ENCODE results near the gene MYOZ2. TPM values are rescaled to one million over a fixed set of nuclear protein-coding genes. Genes with fewer than 3 reads are reported as not detected.
A peak's percentile ranks its signal among the peaks of the same experiment; 100 is the strongest.

The MYOZ2 gene
- total and polyA plus RNA-seq, 2 of the 13 experiments (the other 11 are each of a cell fraction or from before 2014, with no cell fraction given) = 0.03 TPM; not detected in 1

- no peak for TF ChIP-seq RFX5 (IDR thresholded peaks at IDR 0.05; ENCODE audit: low read depth, low read length)
- TF ChIP-seq BRF2 (CRISPR knock-in tag; IDR thresholded peaks at IDR 0.05) = no peak
- TF ChIP-seq GATAD2A (CRISPR knock-in tag; IDR thresholded peaks at IDR 0.05) = peak; percentile 68; the same call in 1 of the 2 replicates
- no peak; a peak in 1 of 4 replicates for TF ChIP-seq KLF16 (CRISPR knock-in tag; IDR thresholded peaks at IDR 0.05)
- TF ChIP-seq STAT5B (CRISPR knock-in tag; IDR thresholded peaks at IDR 0.05) = no peak
- TF ChIP-seq RBFOX2 (IDR thresholded peaks at IDR 0.05; ENCODE audit: low read depth, low read length) = peak; percentile 79
- TF ChIP-seq MED1 (CRISPR knock-in tag; IDR thresholded peaks at IDR 0.05) = no peak; the same call in none of the 2 replicates
- no peak for TF ChIP-seq ZNF790 (CRISPR knock-in tag; IDR thresholded peaks at IDR 0.05; ENCODE audit: borderline replicate concordance)
- TF ChIP-seq EP300 (IDR thresholded peaks at IDR 0.05; ENCODE audit: low read depth in 2 of 2, low read length in 2 of 2) = no peak
- TF ChIP-seq EP300 (CRISPR knock-in tag; IDR thresholded peaks at IDR 0.05; ENCODE audit: borderline replicate concordance) = no peak
- no peak for TF ChIP-seq KDM3A (CRISPR knock-in tag; IDR thresholded peaks at IDR 0.05; ENCODE audit: low read depth)
- TF ChIP-seq SMAD3 (CRISPR knock-in tag; IDR thresholded peaks at IDR 0.05) = no peak
- no peak for TF ChIP-seq FOSL1 (CRISPR knock-in tag; IDR thresholded peaks at IDR 0.05; ENCODE audit: borderline replicate concordance)
- 0 out of 2 replicates have a peak, but pooled peaks have one; percentile 68 for TF ChIP-seq ZNF589 (CRISPR knock-in tag; conservative IDR thresholded peaks at IDR 0.05)
- no peak for TF ChIP-seq SRSF9 (IDR thresholded peaks at IDR 0.05; ENCODE audit: borderline replicate concordance, insufficient read depth, low read depth, low read length, poor library complexity, severe bottlenecking)
- TF ChIP-seq ZNF121 (CRISPR knock-in tag; IDR thresholded peaks at IDR 0.05) = no peak
- no peak for TF ChIP-seq ZNF326 (CRISPR knock-in tag; IDR thresholded peaks at IDR 0.05; ENCODE audit: borderline replicate concordance)
- no peak for TF ChIP-seq WIZ (CRISPR knock-in tag; IDR thresholded peaks at IDR 0.05)
- TF ChIP-seq ZNF260 (CRISPR knock-in tag; IDR thresholded peaks at IDR 0.05; ENCODE audit: borderline replicate concordance, low read depth) = 0 out of 2 replicates have a peak, but pooled peaks have one; percentile 70
- TF ChIP-seq ZMAT5 (CRISPR knock-in tag; IDR thresholded peaks at IDR 0.05; ENCODE audit: borderline replicate concordance, low read depth) = 0 out of 2 replicates have a peak, but pooled peaks have one; percentile 37
- TF ChIP-seq TCF12 (IDR thresholded peaks at IDR 0.05) = no peak
- TF ChIP-seq TCF12 (CRISPR knock-in tag; IDR thresholded peaks at IDR 0.05) = 0 out of 2 replicates have a peak, but pooled peaks have one; percentile 70
- no peak for TF ChIP-seq ZFYVE20 (CRISPR knock-in tag; IDR thresholded peaks at IDR 0.05; ENCODE audit: borderline replicate concordance, low read depth)
- TF ChIP-seq NFE2L2 (IDR thresholded peaks at IDR 0.05; ENCODE audit: low read length) = no peak
- no peak; the same call in none of the 2 replicates for TF ChIP-seq IKZF5 (CRISPR knock-in tag; IDR thresholded peaks at IDR 0.05)
- no peak for TF ChIP-seq SMAD1 (CRISPR knock-in tag; IDR thresholded peaks at IDR 0.05; ENCODE audit: borderline replicate concordance, low read depth)
- 0 out of 2 replicates have a peak, but pooled peaks have one; percentile 42 for TF ChIP-seq ZBTB39 (CRISPR knock-in tag; IDR thresholded peaks at IDR 0.05)
These were observed 77.5 kb downstream of the MYOZ2 start (continued) for GRCh38 chr4:119212964-119213606.

Measured in HepG2 (cell line).